Upper lobe of left lung (tissue), 6 donors: Measurements from ENCODE around the gene DHODH. TPM values are rescaled to one million over a fixed set of nuclear protein-coding genes. Genes with fewer than 3 reads are reported as not detected.

Experiments used
- ATAC-seq, 2 donors: fragments of 200-7000 bp; cut with Tn5 transposase; one replicate each; pipeline ENCODE4 v1.9.1; 2022; ENCODE audit warnings: mild to moderate bottlenecking in 2 of 2, moderate library complexity in 2 of 2; ENCODE audit not compliant: low FRiP score in 2 of 2
- DNase-seq, 2 donors: peaks; one replicate each; pipeline ENCODE4 v3.0.0-alpha.2; 2019 to 2020
- H3K27ac ChIP-seq, 4 donors: fragments of 200-600 bp; sonication (generic); one replicate each; pipeline ENCODE4 v1.5.1; 2016 to 2019
- H3K27me3 ChIP-seq, 4 donors: fragments of 200-600 bp; sonication (generic); one replicate each; pipeline ENCODE4 v1.5.1; 2017 to 2019
- H3K36me3 ChIP-seq, 4 donors: fragments of 200-600 bp; sonication (generic); one replicate each; pipeline ENCODE4 v1.5.1; 2016 to 2019
- H3K4me1 ChIP-seq, 4 donors: fragments of 200-600 bp; sonication (generic); one replicate each; pipeline ENCODE4 v1.5.1; 2018 to 2019
- H3K4me3 ChIP-seq, 4 donors: fragments of 200-600 bp; sonication (generic); one replicate each; pipeline ENCODE4 v1.5.1; 2017 to 2019; ENCODE audit warnings: mild to moderate bottlenecking in 2 of 4, moderate library complexity in 1 of 4
- H3K9me3 ChIP-seq, 4 donors: fragments of 200-600 bp; sonication (generic); one replicate each; pipeline ENCODE4 v1.5.1; 2018 to 2019
- CTCF ChIP-seq, 6 experiments: fragments of 450-650 bp in 4 of 6; fragments of 200-600 bp in 2 of 6; sonication (generic) in 2 of 6; IDR thresholded peaks; one replicate each; pipeline ENCODE4 v1.5.1; 2016 to 2019; ENCODE audit warnings: antibody characterized with exemption in 6 of 6
- EP300 ChIP-seq, 4 donors: sonication (generic); formaldehyde crosslinking; IDR thresholded peaks; one replicate each; pipeline ENCODE4 v1.5.1; 2017; ENCODE audit warnings: antibody characterized with exemption in 4 of 4, control low read depth in 2 of 4
- POLR2A ChIP-seq, 4 donors: fragments of 450-650 bp; IDR thresholded peaks; one replicate each; pipeline ENCODE4 v1.5.1; 2016 to 2017; ENCODE audit warnings: antibody characterized with exemption in 4 of 4, mild to moderate bottlenecking in 2 of 4
- POLR2AphosphoS5 ChIP-seq, 2 donors: sonication (generic); formaldehyde crosslinking; IDR thresholded peaks; one replicate each; pipeline ENCODE4 v1.5.1; 2017; ENCODE audit warnings: antibody characterized with exemption in 2 of 2
- WGBS, 2 donors: methylation state at CpG; one replicate each; pipeline ENCODE4 v1.1.5; 2017 to 2018; 5-methylcytosine and 5-hydroxymethylcytosine counted together
- total RNA-seq, 6 donors: library from RNA; depleted of rRNA in 4 of 6; stranded (reverse); fragments of >200 nt in 4 of 6; gene quantifications; one replicate each; pipeline versions ENCODE4 v1.1.0 to v1.2.1, GENCODE V29; 2016 to 2021
- donor health status: DM: no; HTN: no; CAD: no; lungs with moderate emphysema.
- donor health status: DM: no; HTN: yes; CAD: no; lungs with severe emphysema.

The DHODH gene
- total RNA-seq, 6 donors from 2014 or later: 5.8 to 13.2 (median 7.8) TPM

DNA sequence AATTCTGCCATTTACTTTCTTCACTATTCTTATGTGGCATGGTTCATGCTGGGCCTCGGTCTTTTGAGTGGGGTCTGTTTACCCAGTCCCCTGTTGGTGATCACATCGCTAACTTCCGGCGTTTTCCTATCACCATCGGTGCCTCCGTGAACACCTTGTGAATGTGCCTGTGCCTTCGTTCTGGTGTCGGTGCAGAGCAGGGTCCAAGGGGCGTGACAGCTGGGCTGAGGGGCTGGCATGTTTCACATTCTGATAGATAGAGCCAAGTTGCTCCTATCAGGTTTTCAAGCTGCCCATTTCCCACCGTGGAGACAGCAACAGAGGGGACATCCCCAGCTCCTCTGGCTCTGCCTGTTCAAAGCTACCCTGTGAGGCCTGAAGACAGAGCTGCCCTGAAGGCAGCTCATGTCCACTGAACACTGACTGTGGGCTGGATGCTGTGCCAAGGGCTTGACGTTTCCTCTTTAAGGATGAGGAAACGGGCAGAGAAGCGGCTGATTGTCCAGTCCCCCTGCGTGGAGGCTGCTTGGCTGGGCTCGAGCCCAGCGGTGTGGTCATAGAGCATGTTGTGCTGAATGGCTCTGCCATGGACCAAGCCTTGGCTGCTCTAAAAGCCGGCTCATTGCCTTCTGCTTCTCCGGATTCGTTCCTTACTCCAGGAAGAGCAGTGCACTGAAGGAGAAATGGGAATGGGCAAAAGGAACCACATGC is 17.0 kb downstream of the DHODH start:
- DNase-seq: no peak
- 90 to 91% methylated on average over 13 to 19 of the region's 19 CpGs for WGBS, 2 donors
- Histone ChIP-seq H3K4me3 (no peak overlapping the region), H3K36me3 (peaks cover 0 to 64% (median 33%) of the 10 kb centered on the region in 4 donors), H3K27me3 (no peaks in the 10 kb centered on the region), H3K4me1 (no peaks in the 10 kb centered on the region), H3K27ac (no peak overlapping the region), H3K9me3 (no peaks in the 10 kb centered on the region)
- ATAC-seq: no peak
- no peak for TF ChIP-seq CTCF (IDR thresholded peaks at IDR 0.05)
- TF ChIP-seq POLR2A (IDR thresholded peaks at IDR 0.05): no peak
- no peak for TF ChIP-seq POLR2AphosphoS5 (IDR thresholded peaks at IDR 0.05)

DNA sequence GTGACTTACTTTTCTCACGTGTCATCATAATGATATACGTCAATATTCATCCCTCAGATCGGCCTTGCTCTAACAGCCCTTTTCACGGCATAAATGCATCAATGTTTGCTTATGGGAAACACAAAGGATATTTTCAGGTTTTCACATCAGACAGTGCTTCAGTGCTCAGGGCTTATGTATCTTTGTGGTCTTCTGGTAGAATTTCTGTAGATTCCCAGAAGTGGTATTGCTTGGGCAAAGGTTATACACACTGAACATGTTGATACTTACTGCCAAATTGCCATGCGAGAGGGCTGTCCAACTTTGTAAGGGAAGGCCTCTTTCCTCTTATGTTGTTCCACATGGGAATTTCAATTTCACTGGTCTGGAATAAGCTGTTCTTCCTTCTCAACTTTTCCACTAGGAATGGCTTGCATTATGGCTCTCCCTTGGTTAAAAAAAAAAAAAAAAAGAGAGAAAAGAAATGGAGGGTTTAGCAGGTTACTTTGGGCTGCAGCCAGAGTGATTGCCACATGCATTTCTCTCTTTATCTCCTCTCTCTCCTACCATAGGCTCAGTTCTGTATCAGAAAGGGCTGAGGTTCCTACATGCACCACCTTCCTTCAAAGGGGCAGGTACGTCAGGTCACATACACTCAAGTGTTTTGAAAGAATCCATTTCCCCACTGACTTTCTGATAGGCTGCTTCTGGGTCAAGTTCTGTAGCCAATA is 19.3 kb downstream of the DHODH start:
- DNase-seq (no peak), ATAC-seq (no peak)
- Histone ChIP-seq H3K9me3 (no peaks in the 10 kb centered on the region), H3K27ac (no peak overlapping the region), H3K4me1 (no peaks in the 10 kb centered on the region), H3K4me3 (no peak overlapping the region), H3K27me3 (no peaks in the 10 kb centered on the region), H3K36me3 (peaks cover 0 to 42% (median 18%) of the 10 kb centered on the region in 4 donors)
- WGBS, 2 donors: 91 to 94% methylated on average over 6 of the region's 6 CpGs
- no peak for TF ChIP-seq POLR2AphosphoS5 (IDR thresholded peaks at IDR 0.05)

DNA sequence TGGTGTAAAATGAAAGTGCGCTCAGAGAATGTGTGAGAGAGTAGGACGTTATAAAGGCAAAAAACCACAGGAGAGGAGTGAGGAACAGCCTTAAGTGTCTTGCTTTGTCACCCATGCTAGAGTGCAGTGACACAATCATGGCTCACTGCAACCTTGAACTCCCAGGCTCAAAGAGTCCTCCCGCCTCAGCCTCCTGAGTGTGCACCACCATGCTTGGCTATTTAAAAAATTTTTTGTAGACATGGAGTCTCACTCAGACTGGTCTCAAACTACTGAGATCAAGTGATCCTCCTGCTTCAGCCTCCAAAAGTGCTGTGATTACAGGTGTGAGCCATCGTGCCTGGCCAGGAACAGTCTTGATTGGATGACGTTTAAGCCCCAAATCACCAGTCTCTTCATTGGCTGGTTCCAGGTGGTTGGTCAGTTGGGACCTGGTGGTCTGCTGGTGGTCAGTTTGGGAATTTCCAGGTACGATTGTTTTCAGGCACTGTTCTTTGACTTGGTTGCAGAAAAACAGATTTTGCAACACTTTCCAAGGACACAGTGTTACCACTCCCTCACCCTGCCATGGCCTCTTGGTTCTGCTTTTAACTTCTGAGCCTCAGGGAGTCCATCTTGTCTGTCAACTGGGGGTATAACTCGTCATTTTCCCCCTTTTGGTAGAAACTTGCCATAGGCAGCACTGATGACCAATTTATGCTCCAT is 21.2 kb downstream of the DHODH start:
- peaks cover 0 to 24% (median 8%) of the 10 kb centered on the region in 4 donors for H3K36me3 ChIP-seq

DNA sequence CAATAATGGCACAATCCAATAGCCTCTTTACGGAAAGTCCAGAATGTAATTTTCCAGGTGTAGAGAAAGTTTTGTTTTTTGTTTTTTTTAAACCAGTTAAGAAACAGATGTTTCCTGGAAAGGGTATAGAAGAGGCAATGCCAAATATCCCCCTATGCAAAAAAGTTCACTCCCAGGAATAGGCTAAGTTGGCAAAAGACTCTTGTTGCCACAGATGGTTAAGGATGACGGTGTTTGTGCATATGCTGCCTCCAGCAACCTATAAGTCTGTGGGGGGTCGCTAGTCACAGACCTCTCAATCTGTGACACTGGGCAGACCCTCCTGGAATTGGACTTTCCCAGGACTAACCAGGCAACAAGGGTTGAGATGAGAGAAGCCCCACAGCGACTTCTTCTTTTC is 24.9 kb downstream of the DHODH start:
- H3K9me3 ChIP-seq: no peaks in the 10 kb centered on the region
- WGBS, 2 donors: 88 to 95% methylated on average over 4 of the region's 4 CpGs
- DNase-seq: no peak
- TF ChIP-seq POLR2AphosphoS5 (IDR thresholded peaks at IDR 0.05) (no peak), CTCF (IDR thresholded peaks at IDR 0.05) (no peak), EP300 (IDR thresholded peaks at IDR 0.05) (no peak), POLR2A (IDR thresholded peaks at IDR 0.05) (no peak)
- H3K4me1 ChIP-seq: no peaks in the 10 kb centered on the region
- peaks cover 0 to 9% (median 2%) of the 10 kb centered on the region in 4 donors for H3K36me3 ChIP-seq
- no peak overlapping the region for H3K27ac ChIP-seq
- no peak for ATAC-seq
- no peaks in the 10 kb centered on the region for H3K27me3 ChIP-seq
- no peak overlapping the region for H3K4me3 ChIP-seq

More for the DNA sequence above, 21.2 kb downstream of the DHODH start:
- Histone ChIP-seq H3K9me3 (no peaks in the 10 kb centered on the region), H3K27ac (no peak overlapping the region), H3K27me3 (no peaks in the 10 kb centered on the region), H3K4me3 (no peak overlapping the region), H3K4me1 (no peaks in the 10 kb centered on the region)
- TF ChIP-seq EP300 (IDR thresholded peaks at IDR 0.05) (no peak), POLR2A (IDR thresholded peaks at IDR 0.05) (no peak), POLR2AphosphoS5 (IDR thresholded peaks at IDR 0.05) (no peak), CTCF (IDR thresholded peaks at IDR 0.05) (no peak)
- DNase-seq (no peak), ATAC-seq (no peak)
- WGBS, 2 donors: 92 to 94% methylated on average over 7 of the region's 7 CpGs

GRCh38 chr16:72036098-72036497 is 27.6 kb downstream of the DHODH start:
- Histone ChIP-seq H3K4me1 (no peaks in the 10 kb centered on the region), H3K4me3 (no peak overlapping the region), H3K27me3 (no peaks in the 10 kb centered on the region), H3K27ac (no peak overlapping the region), H3K36me3 (peaks cover 0 to 9% (median 2%) of the 10 kb centered on the region in 4 donors), H3K9me3 (no peaks in the 10 kb centered on the region)
- WGBS, 2 donors: 82 to 93% methylated on average over 5 of the region's 5 CpGs
- no peak for TF ChIP-seq POLR2AphosphoS5 (IDR thresholded peaks at IDR 0.05)
- TF ChIP-seq EP300 (IDR thresholded peaks at IDR 0.05): no peak
- TF ChIP-seq POLR2A (IDR thresholded peaks at IDR 0.05): no peak
- no peak for TF ChIP-seq CTCF (IDR thresholded peaks at IDR 0.05)
- DNase-seq (no peak), ATAC-seq (no peak)
